HG03064 (cell line): Measurements from ENCODE around the gene TMEM207.
"Not testable (repeated sequence)": the region's sequence is repeated elsewhere in the genome, so short reads cannot be mapped to it uniquely, and the experiment has no call there.

Experiments
- ATAC-seq: cut with Tn5 transposase; IDR thresholded peaks from one replicate; pipeline ENCODE4 v1.9.1; 2021; ENCODE audit warnings: low read depth; ENCODE audit not compliant: unreplicated experiment

TMEM207 gene

GRCh38 chr3:190449801-190450200 lies at the start of gene TMEM207:
TSS of gene TMEM207 (minus strand) at chr3:190449901. CDS start at chr3:190449809, 92 bp downstream.
- no peak for ATAC-seq

- no peak for ATAC-seq
Observed at GRCh38 chr3:190499122-190499521, 49.4 kb upstream of the TMEM207 start.

- no peak for ATAC-seq
Observed at GRCh38 chr3:190498293-190498692, 48.6 kb upstream of the TMEM207 start.

GRCh38 chr3:190497811-190498210 lies 48.1 kb upstream of the TMEM207 start:
- ATAC-seq, result no peak

GRCh38 chr3:190496859-190497258 lies 47.2 kb upstream of the TMEM207 start:
- ATAC-seq, result no peak

GRCh38 chr3:190495796-190496195 lies 46.1 kb upstream of the TMEM207 start:
- no peak for ATAC-seq

- ATAC-seq, result no peak
Observed at GRCh38 chr3:190495354-190495753, 45.7 kb upstream of the TMEM207 start.

GRCh38 chr3:190494907-190495306 lies 45.2 kb upstream of the TMEM207 start:
- no peak for ATAC-seq

GRCh38 chr3:190492966-190493365 lies 43.3 kb upstream of the TMEM207 start:
- no peak for ATAC-seq

- ATAC-seq, result no peak
Observed at GRCh38 chr3:190492129-190492528, 42.4 kb upstream of the TMEM207 start.

- no peak for ATAC-seq
Observed at GRCh38 chr3:190491533-190492054, 41.9 kb upstream of the TMEM207 start.

GRCh38 chr3:190486908-190487607 lies 37.4 kb upstream of the TMEM207 start:
- ATAC-seq, result no peak

- no peak for ATAC-seq
Observed at GRCh38 chr3:190486533-190486864, 36.8 kb upstream of the TMEM207 start.

GRCh38 chr3:190485830-190486532 lies 36.3 kb upstream of the TMEM207 start:
- no peak for ATAC-seq

GRCh38 chr3:190481779-190482178 lies 32.1 kb upstream of the TMEM207 start:
- ATAC-seq, result no peak

- ATAC-seq, result not testable (repeated sequence)
Observed at GRCh38 chr3:190473261-190473660, 23.6 kb upstream of the TMEM207 start.

- no peak for ATAC-seq
Observed at GRCh38 chr3:190467922-190468321, 18.2 kb upstream of the TMEM207 start.

GRCh38 chr3:190458040-190458439 lies 8.3 kb upstream of the TMEM207 start:
- no peak for ATAC-seq

GRCh38 chr3:190456770-190457169 lies 7.1 kb upstream of the TMEM207 start:
- no peak for ATAC-seq

- ATAC-seq, result no peak
Observed at GRCh38 chr3:190455828-190456227, 6.1 kb upstream of the TMEM207 start.

GRCh38 chr3:190448256-190448655 lies 1.4 kb downstream of the TMEM207 start:
- no peak for ATAC-seq
